ENCODE data around the gene CD300LG. TPM values are rescaled to one million over a fixed set of nuclear protein-coding genes. Genes with fewer than 3 reads are reported as not detected.
A peak's percentile ranks its signal among the peaks of the same experiment; 100 is the strongest.

The CD300LG gene
- polyA plus RNA-seq, 1 donor: 0.30 TPM

GRCh38 chr17:43823350-43824084 lies 23.5 kb upstream of the CD300LG start:
- no peaks in the 10 kb centered on the region for H3K9me3 ChIP-seq (ENCODE audit: control insufficient read depth, low read depth, low read length)
- H3K4me3 ChIP-seq (ENCODE audit: low read length): no peak overlapping the region
- H3K36me3 ChIP-seq (ENCODE audit: control insufficient read depth, insufficient read depth, low read length): no peaks in the 10 kb centered on the region
- no peaks in the 10 kb centered on the region for H3K27me3 ChIP-seq (ENCODE audit: control insufficient read depth, insufficient read depth, low read length)
- DNase-seq: no peak
- H3K27ac ChIP-seq (ENCODE audit: low read length): no peak overlapping the region
- H3K4me1 ChIP-seq (ENCODE audit: control insufficient read depth, insufficient read depth, low read length): no peaks in the 10 kb centered on the region
- WGBS (ENCODE audit: insufficient coverage, low lambda C conversion rate): no CpG with 5 or more reads among the region's 10 CpGs

GRCh38 chr17:43825567-43825966 lies 21.4 kb upstream of the CD300LG start:
- no peaks in the 10 kb centered on the region for H3K36me3 ChIP-seq (ENCODE audit: control insufficient read depth, insufficient read depth, low read length)
- WGBS (ENCODE audit: insufficient coverage, low lambda C conversion rate): 100% methylated on average over 4 of the region's 12 CpGs
- H3K9me3 ChIP-seq (ENCODE audit: control insufficient read depth, low read depth, low read length): no peaks in the 10 kb centered on the region

GRCh38 chr17:43826206-43826605 lies 20.8 kb upstream of the CD300LG start:
- no CpG with 5 or more reads among the region's 7 CpGs for WGBS (ENCODE audit: insufficient coverage, low lambda C conversion rate)
- Histone ChIP-seq H3K4me3 (ENCODE audit: low read length) (no peak overlapping the region), H3K36me3 (ENCODE audit: control insufficient read depth, insufficient read depth, low read length) (no peaks in the 10 kb centered on the region), H3K27ac (ENCODE audit: low read length) (no peak overlapping the region), H3K4me1 (ENCODE audit: control insufficient read depth, insufficient read depth, low read length) (no peaks in the 10 kb centered on the region), H3K27me3 (ENCODE audit: control insufficient read depth, insufficient read depth, low read length) (peaks cover under 1% of the 10 kb centered on the region), H3K9me3 (ENCODE audit: control insufficient read depth, low read depth, low read length) (no peaks in the 10 kb centered on the region)
- no peak for DNase-seq

More at GRCh38 chr17:43825567-43825966, 21.4 kb upstream of the CD300LG start:
- no peak for DNase-seq
- Histone ChIP-seq H3K4me1 (ENCODE audit: control insufficient read depth, insufficient read depth, low read length) (no peaks in the 10 kb centered on the region), H3K27ac (ENCODE audit: low read length) (no peak overlapping the region), H3K27me3 (ENCODE audit: control insufficient read depth, insufficient read depth, low read length) (no peaks in the 10 kb centered on the region), H3K4me3 (ENCODE audit: low read length) (no peak overlapping the region)

GRCh38 chr17:43827596-43827995 lies 19.4 kb upstream of the CD300LG start:
- WGBS (ENCODE audit: insufficient coverage, low lambda C conversion rate): no CpG with 5 or more reads among the region's 9 CpGs
- no peaks in the 10 kb centered on the region for H3K9me3 ChIP-seq (ENCODE audit: control insufficient read depth, low read depth, low read length)
- H3K36me3 ChIP-seq (ENCODE audit: control insufficient read depth, insufficient read depth, low read length): no peaks in the 10 kb centered on the region
- no peak for DNase-seq
- no peak overlapping the region for H3K4me3 ChIP-seq (ENCODE audit: low read length)
- peaks cover 11% of the 10 kb centered on the region for H3K27me3 ChIP-seq (ENCODE audit: control insufficient read depth, insufficient read depth, low read length)
- no peak overlapping the region for H3K27ac ChIP-seq (ENCODE audit: low read length)
- H3K4me1 ChIP-seq (ENCODE audit: control insufficient read depth, insufficient read depth, low read length): no peaks in the 10 kb centered on the region

- WGBS (ENCODE audit: insufficient coverage, low lambda C conversion rate): no CpG with 5 or more reads among the region's 14 CpGs
- H3K9me3 ChIP-seq (ENCODE audit: control insufficient read depth, low read depth, low read length): no peaks in the 10 kb centered on the region
- H3K27me3 ChIP-seq (ENCODE audit: control insufficient read depth, insufficient read depth, low read length): peaks cover 27% of the 10 kb centered on the region
- DNase-seq: no peak
- H3K27ac ChIP-seq (ENCODE audit: low read length): no peak overlapping the region
- no peak overlapping the region for H3K4me3 ChIP-seq (ENCODE audit: low read length)
- peaks cover 5% of the 10 kb centered on the region for H3K4me1 ChIP-seq (ENCODE audit: control insufficient read depth, insufficient read depth, low read length)
- H3K36me3 ChIP-seq (ENCODE audit: control insufficient read depth, insufficient read depth, low read length): no peaks in the 10 kb centered on the region
Observed at GRCh38 chr17:43829738-43830137, 17.2 kb upstream of the CD300LG start.

- no CpG with 5 or more reads among the region's 7 CpGs for WGBS (ENCODE audit: insufficient coverage, low lambda C conversion rate)
- Histone ChIP-seq H3K27me3 (ENCODE audit: control insufficient read depth, insufficient read depth, low read length) (peaks cover 29% of the 10 kb centered on the region), H3K9me3 (ENCODE audit: control insufficient read depth, low read depth, low read length) (no peaks in the 10 kb centered on the region), H3K36me3 (ENCODE audit: control insufficient read depth, insufficient read depth, low read length) (no peaks in the 10 kb centered on the region), H3K27ac (ENCODE audit: low read length) (no peak overlapping the region), H3K4me3 (ENCODE audit: low read length) (no peak overlapping the region), H3K4me1 (ENCODE audit: control insufficient read depth, insufficient read depth, low read length) (peaks cover 5% of the 10 kb centered on the region)
- no peak for DNase-seq
Observed at GRCh38 chr17:43830510-43831140, 16.4 kb upstream of the CD300LG start.

- no peak overlapping the region for H3K4me3 ChIP-seq (ENCODE audit: low read length)
- no peak for DNase-seq
- WGBS (ENCODE audit: insufficient coverage, low lambda C conversion rate): no CpG with 5 or more reads among the region's 8 CpGs
Observed at GRCh38 chr17:43831633-43832032, 15.3 kb upstream of the CD300LG start.

GRCh38 chr17:43832168-43832975 lies 14.6 kb upstream of the CD300LG start:
- H3K9me3 ChIP-seq (ENCODE audit: control insufficient read depth, low read depth, low read length): no peaks in the 10 kb centered on the region
- peaks cover 5% of the 10 kb centered on the region for H3K4me1 ChIP-seq (ENCODE audit: control insufficient read depth, insufficient read depth, low read length)
- peaks cover 29% of the 10 kb centered on the region for H3K27me3 ChIP-seq (ENCODE audit: control insufficient read depth, insufficient read depth, low read length)
- H3K27ac ChIP-seq (ENCODE audit: low read length): no peak overlapping the region
- no peaks in the 10 kb centered on the region for H3K36me3 ChIP-seq (ENCODE audit: control insufficient read depth, insufficient read depth, low read length)
- H3K4me3 ChIP-seq (ENCODE audit: low read length): peak overlapping the region; percentile 34
- no CpG with 5 or more reads among the region's 51 CpGs for WGBS (ENCODE audit: insufficient coverage, low lambda C conversion rate)
- DNase-seq: peak in 1 of 2 donors; percentile 61

More at GRCh38 chr17:43831633-43832032, 15.3 kb upstream of the CD300LG start:
- H3K27me3 ChIP-seq (ENCODE audit: control insufficient read depth, insufficient read depth, low read length): peaks cover 29% of the 10 kb centered on the region
- no peak overlapping the region for H3K27ac ChIP-seq (ENCODE audit: low read length)
- no peaks in the 10 kb centered on the region for H3K9me3 ChIP-seq (ENCODE audit: control insufficient read depth, low read depth, low read length)
- peaks cover 5% of the 10 kb centered on the region for H3K4me1 ChIP-seq (ENCODE audit: control insufficient read depth, insufficient read depth, low read length)
- H3K36me3 ChIP-seq (ENCODE audit: control insufficient read depth, insufficient read depth, low read length): no peaks in the 10 kb centered on the region

GRCh38 chr17:43832976-43833829 lies 13.8 kb upstream of the CD300LG start, which contains the start of gene MPP3:
TSS of gene MPP3 (minus strand) at chr17:43833146. CDS start at chr17:43831906, 1,240 bp downstream.
- Histone ChIP-seq H3K4me3 (ENCODE audit: low read length) (peak within 1 kb of the TSS; percentile 36), H3K36me3 (ENCODE audit: control insufficient read depth, insufficient read depth, low read length) (no peaks in the 10 kb centered on the region), H3K9me3 (ENCODE audit: control insufficient read depth, low read depth, low read length) (no peaks in the 10 kb centered on the region), H3K27me3 (ENCODE audit: control insufficient read depth, insufficient read depth, low read length) (peaks cover 29% of the 10 kb centered on the region), H3K4me1 (ENCODE audit: control insufficient read depth, insufficient read depth, low read length) (peaks cover 5% of the 10 kb centered on the region), H3K27ac (ENCODE audit: low read length) (no peak within 1 kb of the TSS)
- WGBS (ENCODE audit: insufficient coverage, low lambda C conversion rate): no CpG with 5 or more reads among the region's 87 CpGs
- DNase-seq: peak; percentile 44 to 81

Data from large intestine (tissue), 3 donors.